ENCODE measurements around the gene PDLIM5. TPM values are rescaled to one million over a fixed set of nuclear protein-coding genes. Genes with fewer than 3 reads are reported as not detected.

PDLIM5 gene
- total RNA-seq, 2 experiments from 2014 or later, result 6.3 to 12.6 TPM

DNA sequence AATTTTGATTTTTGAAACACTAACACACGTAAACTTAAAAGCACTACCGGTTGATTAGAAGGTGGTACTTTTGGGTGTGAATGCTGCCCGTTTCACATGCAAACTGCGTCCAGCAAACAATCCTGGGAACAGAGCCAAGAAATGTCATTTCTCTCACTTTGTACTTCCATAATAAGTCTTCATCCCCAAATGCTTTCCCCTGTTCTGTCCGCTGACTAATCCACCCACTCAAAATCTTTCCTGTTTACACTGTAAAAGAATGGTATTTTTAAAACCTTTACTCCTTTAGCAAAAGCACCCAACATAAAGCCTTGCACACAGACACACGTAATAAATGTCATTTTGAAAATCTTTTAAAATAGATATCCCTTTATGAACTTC lies 39.1 kb upstream of the PDLIM5 start:
- no peaks in the 10 kb centered on the region for H3K79me2 ChIP-seq (ENCODE audit: insufficient read depth, low read depth, low read length)
- no peaks in the 10 kb centered on the region for H3K4me1 ChIP-seq (ENCODE audit: insufficient read depth, low read length, poor library complexity, severe bottlenecking)
- TF ChIP-seq EZH2phosphoT487 (IDR thresholded peaks at IDR 0.05; ENCODE audit: borderline replicate concordance, low read depth, low read length), result no peak
- TF ChIP-seq, protein P1, sequence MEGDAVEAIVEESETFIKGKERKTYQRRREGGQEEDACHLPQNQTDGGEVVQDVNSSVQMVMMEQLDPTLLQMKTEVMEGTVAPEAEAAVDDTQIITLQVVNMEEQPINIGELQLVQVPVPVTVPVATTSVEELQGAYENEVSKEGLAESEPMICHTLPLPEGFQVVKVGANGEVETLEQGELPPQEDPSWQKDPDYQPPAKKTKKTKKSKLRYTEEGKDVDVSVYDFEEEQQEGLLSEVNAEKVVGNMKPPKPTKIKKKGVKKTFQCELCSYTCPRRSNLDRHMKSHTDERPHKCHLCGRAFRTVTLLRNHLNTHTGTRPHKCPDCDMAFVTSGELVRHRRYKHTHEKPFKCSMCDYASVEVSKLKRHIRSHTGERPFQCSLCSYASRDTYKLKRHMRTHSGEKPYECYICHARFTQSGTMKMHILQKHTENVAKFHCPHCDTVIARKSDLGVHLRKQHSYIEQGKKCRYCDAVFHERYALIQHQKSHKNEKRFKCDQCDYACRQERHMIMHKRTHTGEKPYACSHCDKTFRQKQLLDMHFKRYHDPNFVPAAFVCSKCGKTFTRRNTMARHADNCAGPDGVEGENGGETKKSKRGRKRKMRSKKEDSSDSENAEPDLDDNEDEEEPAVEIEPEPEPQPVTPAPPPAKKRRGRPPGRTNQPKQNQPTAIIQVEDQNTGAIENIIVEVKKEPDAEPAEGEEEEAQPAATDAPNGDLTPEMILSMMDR (conservative IDR thresholded peaks at IDR 0.05; ENCODE audit: low read length), result no peak
- H3K4me2 ChIP-seq (ENCODE audit: low read length), result no peak overlapping the region
- H2AFZ ChIP-seq (ENCODE audit: low read length), result no peak overlapping the region
- intact Hi-C loops (cut with micrococcal nuclease; ENCODE audit: unreplicated experiment), result no loop called here
- no peak overlapping the region for H3K4me3 ChIP-seq (ENCODE audit: low read depth, low read length, poor library complexity, severe bottlenecking)
- no peaks in the 10 kb centered on the region for H4K20me1 ChIP-seq (ENCODE audit: insufficient read depth, low read length)
- CTCF ChIA-PET (ENCODE audit: unreplicated experiment), result no interaction called here
- H3K27ac ChIP-seq (ENCODE audit: low read depth, low read length, poor library complexity, severe bottlenecking), result no peak overlapping the region
- POLR2A ChIA-PET, result interaction anchor here (0.6 to 0.8 kb wide), 2 partner anchors 210 to 291 kb away, joined by 3 read pairs; no protein-coding TSS in a partner anchor
- DNase-seq (ENCODE audit: low spot score), result no peak
- H3K9me3 ChIP-seq (ENCODE audit: low read length), result no peaks in the 10 kb centered on the region
- no peaks in the 10 kb centered on the region for H3K36me3 ChIP-seq (ENCODE audit: insufficient read depth, low read length)
- H3K9me2 ChIP-seq (ENCODE audit: insufficient read depth, low read length), result no peaks in the 10 kb centered on the region
- no TSS peak for BruUV-seq (replicated peaks)

DNA sequence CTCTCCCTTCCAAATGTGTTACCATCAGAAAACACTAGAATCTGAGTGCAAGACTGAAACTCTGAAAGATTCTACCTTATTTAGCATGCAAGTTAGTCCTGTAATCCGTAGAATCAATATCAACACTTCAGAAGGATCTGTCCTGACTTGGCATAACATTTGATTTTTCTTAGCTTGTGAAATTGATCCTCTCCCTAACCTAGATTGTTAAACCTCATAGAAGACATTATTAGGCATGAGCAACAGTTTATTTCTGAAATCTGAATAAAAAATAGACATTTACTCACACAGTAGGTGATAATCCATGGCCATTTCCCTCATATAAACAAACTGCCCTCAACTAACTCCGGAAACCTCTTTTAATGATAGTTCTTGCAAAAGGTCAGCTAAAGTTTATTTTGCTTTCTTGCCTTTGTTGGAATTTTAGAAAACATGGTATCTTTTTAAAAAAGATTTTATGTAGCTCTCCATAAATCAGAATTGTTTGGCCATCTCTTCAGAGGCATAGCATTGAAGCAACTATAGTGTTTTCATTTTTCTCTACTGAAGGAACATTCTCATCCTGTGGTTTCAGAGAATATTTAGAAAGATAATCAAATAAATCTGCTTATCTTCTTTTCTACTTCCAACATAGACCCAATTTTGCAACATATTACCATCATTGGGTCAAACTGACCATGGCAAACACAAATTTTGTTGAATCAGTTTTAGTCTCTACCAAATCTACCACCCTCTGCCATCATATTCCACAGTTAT lies 38.5 kb upstream of the PDLIM5 start:
- no peaks in the 10 kb centered on the region for H3K36me3 ChIP-seq (ENCODE audit: insufficient read depth, low read length)
- H3K79me2 ChIP-seq (ENCODE audit: insufficient read depth, low read depth, low read length), result no peaks in the 10 kb centered on the region
- no peak for DNase-seq (ENCODE audit: low spot score)
- no peaks in the 10 kb centered on the region for H3K4me1 ChIP-seq (ENCODE audit: insufficient read depth, low read length, poor library complexity, severe bottlenecking)
- no TSS peak for BruUV-seq (replicated peaks)
- no peak overlapping the region for H3K4me3 ChIP-seq (ENCODE audit: low read depth, low read length, poor library complexity, severe bottlenecking)
- ChIA-PET CTCF (ENCODE audit: unreplicated experiment) (no interaction called here), POLR2A (interaction anchor here (0.6 to 0.8 kb wide), 2 partner anchors 210 to 291 kb away, joined by 3 read pairs; no protein-coding TSS in a partner anchor)
- TF ChIP-seq, protein P1 (conservative IDR thresholded peaks at IDR 0.05; ENCODE audit: low read length), result no peak
- no peak for TF ChIP-seq EZH2phosphoT487 (IDR thresholded peaks at IDR 0.05; ENCODE audit: borderline replicate concordance, low read depth, low read length)
- H3K9me3 ChIP-seq (ENCODE audit: low read length), result no peaks in the 10 kb centered on the region
- no peak overlapping the region for H3K27ac ChIP-seq (ENCODE audit: low read depth, low read length, poor library complexity, severe bottlenecking)
- H3K9me2 ChIP-seq (ENCODE audit: insufficient read depth, low read length), result no peaks in the 10 kb centered on the region; the same call in 1 of the 2 replicates
- H4K20me1 ChIP-seq (ENCODE audit: insufficient read depth, low read length), result no peaks in the 10 kb centered on the region
- intact Hi-C loops (cut with micrococcal nuclease; ENCODE audit: unreplicated experiment), result no loop called here
- H3K4me2 ChIP-seq (ENCODE audit: low read length), result no peak overlapping the region
- H2AFZ ChIP-seq (ENCODE audit: low read length), result no peak overlapping the region

DNA sequence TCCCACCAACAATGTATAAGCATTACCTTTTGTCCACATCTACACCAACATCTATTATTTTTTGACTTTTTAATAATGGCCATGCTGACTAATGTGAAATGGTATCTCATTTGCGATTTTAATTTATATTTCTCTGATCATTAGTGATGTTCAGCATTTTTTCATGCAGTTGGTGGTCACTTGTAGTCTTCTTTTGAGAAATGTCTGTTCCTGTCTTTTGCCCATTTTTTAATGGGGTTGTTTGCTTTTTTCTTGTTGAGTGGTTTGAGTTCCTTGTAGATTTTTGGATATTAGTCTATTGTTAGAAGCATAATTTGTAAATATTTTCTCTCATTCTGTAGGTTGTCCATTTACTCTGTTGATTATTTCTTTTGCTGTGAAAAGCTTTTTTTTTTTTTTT lies 36.8 kb upstream of the PDLIM5 start:
- no peak overlapping the region for H3K4me2 ChIP-seq (ENCODE audit: low read length)
- no peak overlapping the region for H3K27ac ChIP-seq (ENCODE audit: low read depth, low read length, poor library complexity, severe bottlenecking)
- no peak for DNase-seq (ENCODE audit: low spot score)
- BruUV-seq (replicated peaks), result no TSS peak
- POLR2A ChIA-PET, result no interaction called here
- H3K36me3 ChIP-seq (ENCODE audit: insufficient read depth, low read length), result no peaks in the 10 kb centered on the region
- no peaks in the 10 kb centered on the region for H3K9me3 ChIP-seq (ENCODE audit: low read length)
- intact Hi-C loops (cut with micrococcal nuclease; ENCODE audit: unreplicated experiment), result no loop called here
- TF ChIP-seq, protein P1 (conservative IDR thresholded peaks at IDR 0.05; ENCODE audit: low read length), result no peak
- TF ChIP-seq EZH2phosphoT487 (IDR thresholded peaks at IDR 0.05; ENCODE audit: borderline replicate concordance, low read depth, low read length), result no peak
- no peak overlapping the region for H3K4me3 ChIP-seq (ENCODE audit: low read depth, low read length, poor library complexity, severe bottlenecking)
- CTCF ChIA-PET (ENCODE audit: unreplicated experiment), result no interaction called here
- no peaks in the 10 kb centered on the region for H4K20me1 ChIP-seq (ENCODE audit: insufficient read depth, low read length)
- no peaks in the 10 kb centered on the region for H3K4me1 ChIP-seq (ENCODE audit: insufficient read depth, low read length, poor library complexity, severe bottlenecking)
- H3K79me2 ChIP-seq (ENCODE audit: insufficient read depth, low read depth, low read length), result no peaks in the 10 kb centered on the region
- H2AFZ ChIP-seq (ENCODE audit: low read length), result no peak overlapping the region
- no peaks in the 10 kb centered on the region; the same call in 1 of the 2 replicates for H3K9me2 ChIP-seq (ENCODE audit: insufficient read depth, low read length)
